HG03565 (cell line): ENCODE measurements around the gene TMEM130.

Experiments
- ATAC-seq: cut with Tn5 transposase; IDR thresholded peaks from one replicate; pipeline ENCODE4 v1.9.1; 2021; ENCODE audit warnings: mild to moderate bottlenecking, moderate library complexity; ENCODE audit not compliant: unreplicated experiment

TMEM130 gene

GRCh38 chr7:98869597-98870120 lies at the start of gene TMEM130:
Gene TMEM130 (minus strand): TSS chr7:98870014. CDS start chr7:98869861, 153 bp downstream.
- no peak for ATAC-seq

GRCh38 chr7:98917331-98917730 lies 47.5 kb upstream of the TMEM130 start:
- ATAC-seq: no peak

GRCh38 chr7:98913612-98914011 lies 43.8 kb upstream of the TMEM130 start:
- ATAC-seq: no peak

- ATAC-seq: no peak
These were observed 43.2 kb upstream of the TMEM130 start for GRCh38 chr7:98913026-98913425.

- ATAC-seq: no peak
These were observed 42.1 kb upstream of the TMEM130 start for GRCh38 chr7:98911916-98912315.

- no peak for ATAC-seq
These were observed 40.6 kb upstream of the TMEM130 start for GRCh38 chr7:98910427-98910826.

GRCh38 chr7:98909487-98909886 lies 39.7 kb upstream of the TMEM130 start:
- no peak for ATAC-seq

GRCh38 chr7:98908585-98908984 lies 38.8 kb upstream of the TMEM130 start:
- ATAC-seq: no peak

GRCh38 chr7:98907570-98907969 lies 37.8 kb upstream of the TMEM130 start:
- ATAC-seq: no peak

GRCh38 chr7:98903246-98903645 lies 33.4 kb upstream of the TMEM130 start:
- ATAC-seq: no peak

- ATAC-seq: no peak
These were observed 32.7 kb upstream of the TMEM130 start for GRCh38 chr7:98902523-98902922.

- no peak for ATAC-seq
These were observed 31.0 kb upstream of the TMEM130 start for GRCh38 chr7:98900815-98901214.

GRCh38 chr7:98899816-98900215 lies 30.0 kb upstream of the TMEM130 start:
- ATAC-seq: no peak

- ATAC-seq: no peak
These were observed 22.8 kb upstream of the TMEM130 start for GRCh38 chr7:98892609-98893008.

GRCh38 chr7:98887038-98887437 lies 17.2 kb upstream of the TMEM130 start:
- no peak for ATAC-seq

GRCh38 chr7:98884416-98884815 lies 14.6 kb upstream of the TMEM130 start:
- ATAC-seq: no peak

GRCh38 chr7:98881561-98882315 lies 11.9 kb upstream of the TMEM130 start:
- ATAC-seq: no peak

- ATAC-seq: no peak
These were observed 10.7 kb upstream of the TMEM130 start for GRCh38 chr7:98880485-98880884.

GRCh38 chr7:98879979-98880315 lies 10.1 kb upstream of the TMEM130 start:
- ATAC-seq: no peak

- peak; percentile 77 for ATAC-seq
These were observed 9.6 kb upstream of the TMEM130 start for GRCh38 chr7:98879198-98879978.

- peak; percentile 45 for ATAC-seq
These were observed 8.8 kb upstream of the TMEM130 start, which contains the start of gene TRRAP for GRCh38 chr7:98878365-98879197. Gene TRRAP (plus strand): TSS chr7:98878532. CDS start chr7:98881151, 2,619 bp downstream.
